Tongue (tissue), 2 donors: ENCODE results near the gene ABLIM2. TPM values are rescaled to one million over a fixed set of nuclear protein-coding genes. Genes with fewer than 3 reads are reported as not detected.
A peak's percentile ranks its signal among the peaks of the same experiment; 100 is the strongest.

Experiments used
- DNase-seq: peaks from one replicate; pipeline ENCODE4 v3.0.0-alpha.2; 2015
- total RNA-seq: library from RNA; depleted of rRNA; stranded (reverse); fragments of >200 nt; gene quantifications from one replicate; pipeline ENCODE4 v1.2.3, GENCODE V29; 2014

Gene ABLIM2
- total RNA-seq, 1 donor from 2014 or later = 44.2 TPM

DNA sequence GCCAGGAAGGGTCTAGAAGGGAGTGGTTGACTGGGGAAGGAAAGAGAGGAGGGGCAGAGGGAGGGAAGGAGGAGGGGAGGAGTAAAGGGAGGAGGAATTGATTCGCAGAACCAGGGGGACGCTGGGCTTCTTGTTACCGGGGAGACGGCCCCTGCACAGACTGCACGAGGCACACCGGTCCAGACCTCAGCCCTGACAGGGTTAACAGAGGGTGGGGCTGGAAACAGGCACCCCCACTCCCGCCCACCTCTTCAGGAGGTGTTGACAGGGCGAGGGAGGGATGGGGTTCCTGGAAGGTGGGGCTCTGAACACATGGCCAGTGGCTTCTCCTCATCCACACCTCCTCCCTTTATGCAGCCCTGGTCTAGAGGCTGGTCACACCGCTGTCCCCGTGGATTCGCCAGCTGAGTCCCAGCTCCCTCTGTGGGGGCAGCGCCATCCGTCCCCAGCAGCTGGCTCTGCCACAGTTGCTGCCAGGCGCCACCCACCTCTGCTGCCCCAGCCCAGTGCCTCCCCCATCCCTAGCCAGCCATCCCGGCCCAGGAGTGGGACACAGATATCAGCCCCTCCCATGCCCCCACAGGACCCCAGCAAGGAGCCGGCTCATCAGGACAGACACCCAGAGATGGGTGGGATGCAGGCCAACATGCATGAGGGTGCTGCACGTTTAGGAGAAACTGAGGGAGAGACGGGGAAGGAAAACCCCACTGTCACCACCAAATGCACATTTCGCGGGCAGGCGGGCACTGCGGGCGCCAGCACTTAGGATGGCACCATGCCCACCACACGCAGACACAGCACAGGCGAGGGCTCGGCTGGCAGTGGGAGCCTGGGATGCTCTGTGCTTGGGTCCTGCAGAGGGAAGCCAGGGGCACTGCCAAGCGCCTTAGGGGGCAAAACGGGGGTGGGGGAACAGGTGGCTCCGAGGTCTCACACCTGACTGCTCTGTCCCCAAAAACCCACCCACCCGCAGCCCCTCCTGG, 87.6 kb downstream of the ABLIM2 start:
- peak; percentile 39 for DNase-seq

DNA sequence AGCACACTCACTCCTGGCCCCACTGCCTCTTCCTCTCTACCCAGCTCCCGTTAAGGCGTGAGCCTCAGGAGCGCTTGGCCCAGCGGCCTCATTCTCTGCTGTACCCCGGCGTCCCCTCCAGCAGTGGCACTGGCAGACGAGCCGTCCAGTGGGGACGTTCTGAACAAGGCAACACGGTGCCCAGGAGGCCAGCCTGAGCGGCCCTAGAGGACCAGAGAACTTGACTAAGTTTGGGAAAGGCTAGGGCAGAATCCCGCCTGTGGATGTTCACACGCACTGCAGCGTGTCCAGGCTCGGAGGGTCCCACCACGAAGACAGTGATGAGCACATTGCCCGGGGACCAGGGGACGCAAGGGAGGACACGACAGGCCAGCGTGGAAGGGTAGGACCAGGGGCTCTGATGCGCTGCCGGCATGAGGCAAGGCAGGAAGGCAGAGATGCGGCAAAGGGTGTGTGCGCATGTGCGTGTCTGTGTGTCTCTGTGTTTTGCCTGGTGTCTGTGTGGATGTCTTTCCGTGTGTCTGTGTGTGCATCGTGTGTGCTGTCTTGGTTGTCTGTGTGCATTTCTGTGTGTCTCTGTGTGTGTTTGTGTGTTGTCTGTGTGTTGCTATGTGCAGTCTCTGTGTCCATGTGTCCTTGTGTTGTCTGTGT, 89.4 kb downstream of the ABLIM2 start:
- DNase-seq = no peak

- peak; percentile 35 for DNase-seq
Measured at GRCh38 chr4:8067945-8068896, 90.4 kb downstream of the ABLIM2 start.

GRCh38 chr4:8067274-8067936, 91.2 kb downstream of the ABLIM2 start:
- DNase-seq = peak; percentile 42

DNA sequence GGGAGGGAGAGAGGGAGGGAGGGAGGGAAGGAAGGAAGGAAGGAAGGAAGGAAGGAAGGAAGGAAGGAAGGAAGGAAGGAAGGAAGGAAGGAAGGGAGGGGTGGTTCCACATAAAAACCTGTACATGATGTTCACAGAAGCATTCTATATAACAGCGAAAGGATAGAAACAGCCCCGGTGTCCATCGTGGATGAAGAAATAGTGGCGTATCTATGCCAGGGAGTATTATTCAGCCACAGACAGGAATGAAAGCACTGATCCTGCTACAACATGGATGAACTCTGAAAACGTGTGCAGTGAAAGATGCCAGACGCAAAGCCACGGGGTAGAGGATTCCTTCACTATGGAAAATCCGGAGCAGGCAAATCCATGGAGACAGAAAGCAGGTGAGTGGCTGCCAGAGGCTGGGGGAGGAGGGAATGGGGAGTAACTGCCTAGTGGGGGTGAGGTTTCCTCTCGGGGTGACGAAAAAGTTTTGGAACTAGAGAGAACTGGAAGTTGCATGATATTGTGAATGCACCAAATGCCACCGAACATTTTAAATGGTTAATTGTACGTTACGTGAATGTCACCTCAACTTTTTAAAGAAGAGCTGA, 92.2 kb downstream of the ABLIM2 start:
- DNase-seq = no peak

GRCh38 chr4:8063974-8064563, 94.5 kb downstream of the ABLIM2 start:
- DNase-seq = no peak

GRCh38 chr4:8061573-8061972, 97.0 kb downstream of the ABLIM2 start:
- no peak for DNase-seq

DNA sequence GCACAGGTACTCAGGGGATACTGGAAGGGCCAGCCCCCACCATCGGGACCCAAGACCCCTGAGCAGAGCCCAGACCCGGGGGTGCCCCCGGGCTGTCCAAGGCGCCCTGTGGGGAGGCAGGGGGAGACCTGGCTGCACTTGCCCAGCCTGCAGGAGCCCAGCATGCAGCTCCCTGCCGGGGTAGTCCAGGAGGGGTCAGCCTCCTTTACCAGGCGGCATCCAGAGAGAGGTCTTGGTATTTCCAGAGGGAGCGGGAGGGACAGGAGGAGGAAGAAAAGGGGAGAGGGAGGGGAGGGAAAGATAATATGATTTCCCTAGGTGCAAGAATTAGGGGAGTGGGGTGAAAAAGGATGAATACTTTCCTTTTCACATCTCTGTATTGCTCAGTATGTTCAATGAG, 97.5 kb downstream of the ABLIM2 start:
- DNase-seq = no peak

GRCh38 chr4:8060632-8061031, 98.0 kb downstream of the ABLIM2 start:
- DNase-seq = no peak

GRCh38 chr4:8058031-8058479, 100.6 kb downstream of the ABLIM2 start:
- DNase-seq = no peak

DNA sequence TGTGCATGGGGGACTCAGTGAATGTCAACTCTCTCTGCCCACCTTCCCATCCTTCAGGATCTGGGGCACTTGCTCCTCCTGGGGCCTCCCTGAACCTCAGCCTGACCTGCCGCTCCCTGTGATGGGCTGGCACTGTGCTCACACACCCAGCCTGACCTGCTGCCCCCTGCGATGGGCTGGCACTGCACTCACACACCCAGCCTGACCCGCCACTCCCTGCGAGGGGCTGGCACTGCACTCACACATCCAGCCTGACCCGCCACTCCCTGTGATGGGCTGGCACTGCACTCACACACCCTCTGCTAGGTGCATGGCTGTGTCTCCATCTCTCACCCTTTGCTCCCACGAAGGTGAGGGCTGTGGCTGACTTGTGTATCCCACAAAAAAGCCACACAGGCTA, 103.4 kb downstream of the ABLIM2 start:
- DNase-seq = no peak

DNA sequence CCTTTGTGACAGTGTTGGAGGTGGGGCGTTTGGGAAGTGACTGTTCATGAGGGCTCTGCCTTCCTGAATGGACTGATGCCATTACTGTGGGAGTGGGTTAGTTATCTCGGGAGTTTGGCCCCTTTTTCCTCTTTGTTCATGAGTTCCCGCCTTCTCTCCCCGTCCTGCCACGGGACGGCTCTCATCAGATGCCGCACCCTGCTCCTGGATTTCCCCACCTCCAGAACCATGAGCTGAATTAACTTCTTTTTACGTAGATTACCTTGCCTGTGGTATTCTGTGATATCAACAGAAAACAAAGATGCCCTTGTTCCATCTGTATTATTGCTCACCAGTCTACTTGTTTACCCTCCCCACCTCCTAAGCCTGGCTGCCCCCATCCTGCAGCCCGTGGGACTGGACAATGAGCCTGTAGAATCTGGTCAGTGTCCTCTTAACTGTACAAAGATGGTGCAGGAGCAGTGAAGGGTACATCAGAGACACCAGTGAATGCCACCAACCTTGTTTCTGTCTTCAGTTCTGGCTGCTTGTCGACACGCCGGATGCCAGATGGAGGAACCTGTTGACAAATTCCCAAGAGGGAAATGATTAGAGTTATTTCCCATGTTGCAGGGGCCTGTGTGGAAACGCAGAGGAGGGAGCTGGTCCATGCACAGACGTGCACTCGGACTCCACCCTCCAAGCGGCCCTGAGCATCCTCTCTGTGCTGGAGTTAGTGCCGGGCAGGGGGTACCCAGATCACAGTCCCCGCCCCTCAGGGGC, 104.7 kb downstream of the ABLIM2 start:
- no peak for DNase-seq

- DNase-seq = no peak
Measured at GRCh38 chr4:8052160-8052691, 106.4 kb downstream of the ABLIM2 start.

DNA sequence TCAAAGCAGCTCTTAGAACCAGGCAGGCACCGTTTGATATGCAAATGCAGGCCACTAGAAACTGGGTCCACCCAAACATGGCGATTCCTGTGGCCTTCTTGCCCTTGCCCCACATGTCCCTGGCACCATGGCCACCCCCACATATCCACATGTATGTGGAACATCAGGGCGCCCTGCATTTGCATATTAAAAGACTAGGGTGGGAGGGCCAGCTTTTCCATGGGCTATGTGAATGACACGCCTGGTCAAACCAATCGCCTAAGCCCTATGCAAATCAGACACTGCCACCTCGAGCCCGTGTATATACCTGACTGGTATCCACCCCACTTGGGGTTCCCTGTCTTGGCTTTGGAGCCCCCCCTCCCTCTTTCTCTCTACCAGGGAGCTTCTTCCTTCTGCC, 107.0 kb downstream of the ABLIM2 start:
- DNase-seq = no peak

DNA sequence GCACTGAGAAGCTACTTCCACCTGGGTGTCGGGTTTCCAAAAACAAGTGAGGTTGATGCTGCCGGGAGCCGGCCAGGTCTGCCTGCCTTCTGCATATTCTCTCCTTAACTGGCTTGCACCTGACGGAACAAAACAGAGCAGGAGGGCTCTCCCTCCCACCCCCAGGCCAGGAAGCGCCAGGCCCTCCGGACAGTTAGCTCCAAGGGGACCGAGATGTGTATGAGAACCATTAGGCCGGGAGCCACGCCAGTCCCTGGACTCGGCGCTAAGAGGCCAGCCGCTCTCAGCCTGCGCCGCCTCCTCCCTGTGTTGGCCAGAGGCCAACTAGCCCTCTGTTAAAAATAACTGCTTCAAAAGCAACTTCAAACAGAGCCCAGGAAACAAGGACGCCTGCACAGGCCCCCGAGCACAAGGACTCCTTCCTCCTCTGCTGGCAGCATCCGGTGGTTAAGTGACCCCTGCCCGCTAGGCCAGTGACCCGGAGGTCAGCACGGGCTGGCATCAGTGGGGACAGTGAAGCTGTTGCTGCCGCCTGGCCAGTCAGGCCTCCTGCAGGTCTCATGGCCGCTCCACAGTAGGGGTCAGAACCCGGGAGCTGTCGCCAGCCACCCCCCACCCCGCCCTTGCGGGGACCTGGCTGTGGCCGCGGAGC, 107.9 kb downstream of the ABLIM2 start:
- DNase-seq = peak; percentile 88

DNA sequence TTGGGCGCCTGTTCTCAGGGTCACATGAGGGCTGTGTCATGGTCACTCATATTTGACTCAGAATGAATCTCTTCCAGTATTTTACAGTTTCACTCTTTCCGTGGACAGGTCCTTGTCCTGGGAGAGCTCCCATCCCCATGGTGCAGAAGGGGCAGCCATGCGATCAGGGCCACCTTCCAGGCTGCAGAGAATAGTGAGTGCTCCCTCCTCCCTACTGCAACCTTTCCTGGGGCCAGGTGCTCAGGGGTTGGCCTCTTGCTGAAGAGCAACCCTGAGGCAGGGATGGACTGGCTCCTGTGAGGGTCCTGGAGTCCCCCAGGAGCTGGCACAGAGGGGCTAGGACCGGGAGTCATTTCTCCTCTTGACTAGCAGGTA, 108.4 kb downstream of the ABLIM2 start:
- no peak for DNase-seq

- no peak for DNase-seq
Measured at GRCh38 chr4:8048856-8049676, 109.5 kb downstream of the ABLIM2 start.
